HG03103 (cell line): ENCODE data around the gene OSBPL5.

Experiments used
- ATAC-seq: cut with Tn5 transposase; IDR thresholded peaks from one replicate; pipeline ENCODE4 v1.9.1; 2021; ENCODE audit warnings: low read depth; ENCODE audit not compliant: unreplicated experiment

The OSBPL5 gene

GRCh38 chr11:3152471-3153110 lies 12.5 kb downstream of the OSBPL5 start:
- ATAC-seq: no peak

- ATAC-seq: no peak
These were observed 14.4 kb downstream of the OSBPL5 start for GRCh38 chr11:3150726-3151125.

GRCh38 chr11:3149852-3150188 lies 15.3 kb downstream of the OSBPL5 start:
- no peak for ATAC-seq

- no peak for ATAC-seq
These were observed 15.9 kb downstream of the OSBPL5 start for GRCh38 chr11:3148990-3149851.

GRCh38 chr11:3148255-3148989 lies 16.7 kb downstream of the OSBPL5 start:
- no peak for ATAC-seq

- ATAC-seq: no peak
These were observed 17.5 kb downstream of the OSBPL5 start for GRCh38 chr11:3147626-3148025.

GRCh38 chr11:3147257-3147619 lies 17.9 kb downstream of the OSBPL5 start:
- ATAC-seq: no peak

GRCh38 chr11:3146612-3147256 lies 18.4 kb downstream of the OSBPL5 start:
- ATAC-seq: no peak

GRCh38 chr11:3145206-3145520 lies 19.9 kb downstream of the OSBPL5 start:
- ATAC-seq: no peak

GRCh38 chr11:3144296-3145205 lies 20.6 kb downstream of the OSBPL5 start:
- no peak for ATAC-seq

GRCh38 chr11:3143136-3143880 lies 21.8 kb downstream of the OSBPL5 start:
- ATAC-seq: no peak

- no peak for ATAC-seq
These were observed 24.9 kb downstream of the OSBPL5 start for GRCh38 chr11:3140291-3140603.

GRCh38 chr11:3139481-3140290 lies 25.4 kb downstream of the OSBPL5 start:
- no peak for ATAC-seq

GRCh38 chr11:3139086-3139440 lies 26.0 kb downstream of the OSBPL5 start:
- ATAC-seq: no peak

GRCh38 chr11:3138178-3139085 lies 26.7 kb downstream of the OSBPL5 start:
- no peak for ATAC-seq

- no peak for ATAC-seq
These were observed 27.5 kb downstream of the OSBPL5 start for GRCh38 chr11:3137486-3138177.
